Measurements from ENCODE around the gene TBL3. TPM values are rescaled to one million over a fixed set of nuclear protein-coding genes. Genes with fewer than 3 reads are reported as not detected.
"Not testable (repeated sequence)": the region's sequence is repeated elsewhere in the genome, so short reads cannot be mapped to it uniquely, and the experiment has no call there.

The TBL3 gene
- total RNA-seq, 2 donors from 2014 or later: 17.6 to 20.1 TPM

DNA sequence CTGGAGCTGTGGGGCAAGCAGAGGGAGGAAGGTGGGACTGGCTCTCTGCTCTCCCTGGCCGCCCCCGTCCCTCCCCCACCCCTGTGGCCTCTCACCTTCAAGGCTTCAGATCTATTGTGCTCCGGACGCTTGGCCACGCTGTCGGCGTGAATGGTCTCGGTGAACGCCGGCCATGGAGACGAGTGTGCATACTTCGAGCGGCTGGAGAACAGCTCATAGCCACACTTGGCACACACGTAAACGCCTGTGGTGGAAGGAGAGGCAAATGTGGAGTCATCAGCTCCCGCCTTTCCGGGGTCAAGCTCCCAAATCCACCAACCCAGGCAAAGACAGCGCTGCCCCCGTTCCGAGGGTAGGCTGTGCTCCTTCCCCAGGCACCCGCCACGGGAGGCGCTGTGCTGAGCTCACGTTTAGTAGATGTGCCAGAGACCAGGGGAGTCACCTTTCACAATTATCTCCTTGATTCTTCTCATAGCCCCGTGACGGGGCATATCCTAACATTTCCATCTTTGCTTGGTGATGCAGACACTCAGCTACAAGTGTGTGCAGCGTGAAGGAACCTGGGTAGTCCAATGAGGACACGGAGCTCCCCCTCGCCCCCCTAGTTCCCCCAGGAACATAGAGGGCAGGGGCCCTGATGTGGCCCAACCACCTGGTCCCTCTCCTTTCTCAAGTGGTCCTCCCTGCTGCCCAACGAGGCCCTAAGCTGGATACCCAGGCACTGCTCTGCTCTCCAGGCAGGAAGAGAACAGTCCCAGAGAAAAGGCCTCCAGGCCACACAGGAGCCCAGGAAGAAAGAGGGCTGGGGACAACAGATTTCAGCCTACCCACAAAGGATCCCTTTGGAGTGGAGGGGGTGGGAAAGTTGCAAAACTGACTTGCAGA, 30.4 kb upstream of the TBL3 start:
- intact Hi-C loops (cut with DNase I): no loop called here
- DNase-seq (ENCODE audit: low spot score): no peak

DNA sequence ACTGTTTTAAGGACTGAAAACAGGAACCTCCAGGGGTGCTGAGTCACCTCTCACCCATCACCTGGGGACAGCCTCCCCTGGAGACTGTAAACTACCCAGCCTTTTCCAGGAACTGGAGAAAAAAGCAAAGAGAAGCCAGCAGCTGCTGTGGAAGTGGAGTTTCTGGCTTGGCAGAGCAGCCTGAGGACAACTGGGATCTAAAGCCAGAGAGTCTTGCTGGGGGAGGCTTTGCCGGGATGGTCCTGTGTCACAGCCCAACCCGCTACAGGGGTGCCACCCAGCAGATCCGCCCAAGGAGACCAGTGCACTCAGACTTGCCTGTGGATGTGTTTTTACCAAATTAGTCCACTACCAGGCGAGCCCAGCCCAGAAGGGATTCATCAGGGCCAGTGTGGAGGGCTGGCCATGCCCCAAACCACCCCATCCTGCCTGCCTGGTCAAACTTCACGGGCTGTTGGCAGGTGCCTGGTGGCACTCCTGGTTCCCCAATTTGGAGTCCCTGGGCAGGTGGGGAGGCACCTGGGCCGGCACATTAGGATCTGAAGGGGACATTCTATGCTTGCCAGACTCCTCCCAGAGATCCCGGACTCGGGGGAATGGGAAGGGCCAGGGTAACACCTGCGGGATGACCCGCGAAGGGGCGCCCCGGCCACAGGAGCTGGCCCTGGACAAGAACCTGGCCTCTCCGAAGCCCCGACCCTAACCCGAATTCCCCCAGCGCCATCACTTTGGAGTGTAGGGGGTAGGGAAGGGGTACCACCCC, 29.6 kb upstream of the TBL3 start:
- DNase-seq (ENCODE audit: low spot score): no peak
- intact Hi-C loops (cut with DNase I): no loop called here

- DNase-seq (ENCODE audit: low spot score): peak; percentile 100
- intact Hi-C loops (cut with DNase I): no loop called here
Measured at GRCh38 chr16:1942810-1943726, 28.8 kb upstream of the TBL3 start, which contains the start of gene MSRB1. TSS of gene MSRB1 (minus strand) at chr16:1943199. CDS start at chr16:1943156, 43 bp downstream.

DNA sequence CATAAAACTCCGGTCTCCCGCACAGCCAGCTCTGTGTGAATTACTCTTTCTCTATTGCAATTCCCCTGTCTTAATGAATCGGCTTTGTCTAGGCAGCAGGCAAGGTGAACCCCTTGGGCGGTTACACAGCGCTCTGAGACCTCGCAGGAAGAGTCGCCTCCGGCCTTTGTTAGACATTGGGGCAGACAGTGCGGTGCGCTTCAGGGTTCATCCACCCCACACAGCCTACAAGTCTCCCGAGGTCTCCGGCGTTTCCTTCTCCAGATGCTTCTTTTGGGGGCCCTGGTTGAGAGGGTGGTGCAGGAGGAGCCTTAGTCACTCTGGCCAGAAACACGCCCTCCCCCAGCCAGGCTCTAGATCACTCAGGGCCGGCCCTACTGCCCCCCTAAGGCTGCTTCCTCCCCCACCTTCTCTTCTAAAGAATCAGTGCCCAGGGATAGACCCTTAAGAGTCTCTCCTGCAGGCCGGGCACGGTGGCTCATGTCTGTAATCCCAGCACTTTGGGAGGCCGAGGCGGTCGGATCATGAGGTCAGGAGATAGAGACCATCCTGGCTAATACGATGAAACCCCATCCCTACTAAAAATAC, 27.1 kb upstream of the TBL3 start:
- no peak for DNase-seq (ENCODE audit: low spot score)
- intact Hi-C loops (cut with DNase I): no loop called here

DNA sequence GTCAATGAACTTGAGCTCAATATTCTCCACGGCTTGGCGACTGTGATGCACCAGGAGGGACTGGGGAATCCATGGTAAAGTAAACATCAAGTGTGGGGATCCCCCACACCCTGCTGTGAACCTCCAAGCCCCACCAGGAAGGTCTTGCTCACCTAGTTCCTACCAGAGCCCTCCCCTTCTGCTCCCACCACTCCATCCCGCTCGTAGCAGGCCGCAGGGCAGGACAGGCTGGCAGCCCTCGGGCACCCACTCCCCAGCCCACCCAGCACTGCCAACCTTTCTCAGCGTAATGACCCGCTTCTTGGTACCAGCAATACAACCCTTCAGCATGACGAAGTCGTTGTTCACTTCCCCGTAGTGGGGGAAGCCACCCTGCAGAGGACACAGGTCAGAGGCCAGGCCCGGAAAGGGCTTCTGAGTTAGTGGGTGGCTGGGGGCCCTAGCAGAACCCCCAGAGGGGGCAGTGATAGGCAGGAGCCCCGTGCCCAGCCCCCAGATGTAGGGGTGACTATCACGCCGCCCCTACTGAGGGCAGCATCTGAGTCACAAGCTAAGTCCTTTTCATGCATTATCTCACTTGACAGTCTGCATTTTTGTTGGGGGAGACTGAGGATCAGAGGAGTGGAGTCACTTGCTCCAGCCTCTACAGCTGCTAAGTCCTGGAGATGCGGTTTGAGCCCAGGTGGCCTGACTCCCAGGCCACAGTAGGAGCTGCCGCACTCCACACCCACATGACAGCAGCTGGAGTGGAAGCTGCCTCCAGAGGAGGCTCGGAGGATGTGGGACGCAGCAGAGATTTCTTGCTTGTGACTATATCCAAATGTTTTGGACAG, 26.1 kb upstream of the TBL3 start:
- intact Hi-C loops (cut with DNase I): no loop called here
- no peak for DNase-seq (ENCODE audit: low spot score)

- no peak for DNase-seq (ENCODE audit: low spot score)
- intact Hi-C loops (cut with DNase I): no loop called here
Measured at GRCh38 chr16:1946495-1947368, 25.1 kb upstream of the TBL3 start.

DNA sequence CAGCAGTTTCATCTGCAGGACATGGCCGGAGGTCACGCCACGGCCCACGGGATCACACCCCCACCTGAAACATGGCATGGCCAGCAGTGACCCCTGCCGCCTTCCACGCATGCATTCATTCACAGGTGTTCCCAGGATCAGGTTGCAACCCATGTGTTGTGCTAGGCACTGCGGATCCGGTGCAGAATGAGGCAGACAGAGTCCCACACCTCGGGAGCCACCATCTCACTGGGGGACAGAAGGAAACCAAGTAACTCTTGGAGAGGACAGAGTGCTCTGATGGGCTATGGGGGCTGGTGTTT, 24.5 kb upstream of the TBL3 start:
- intact Hi-C loops (cut with DNase I): no loop called here
- no peak for DNase-seq (ENCODE audit: low spot score)

DNA sequence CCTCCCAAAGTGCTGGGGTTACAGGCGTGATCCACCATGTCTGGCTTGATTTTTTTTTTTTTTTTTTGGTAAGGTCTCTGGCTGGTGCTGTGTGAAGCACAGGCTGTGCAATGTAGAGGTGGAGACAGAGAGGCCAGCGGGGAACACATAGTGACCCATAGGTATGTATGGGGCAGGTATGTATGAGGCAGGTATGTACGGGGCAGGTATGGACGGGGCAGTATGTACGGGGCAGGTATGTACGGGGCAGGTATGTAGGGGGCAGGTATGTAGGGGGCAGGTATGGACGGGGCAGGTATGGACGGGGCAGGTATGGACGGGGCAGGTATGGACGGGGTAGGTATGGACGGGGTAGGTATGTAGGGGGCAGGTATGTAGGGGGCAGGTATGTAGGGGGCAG, 22.3 kb upstream of the TBL3 start:
- intact Hi-C loops (cut with DNase I): no loop called here
- DNase-seq (ENCODE audit: low spot score): no peak

GRCh38 chr16:1950047-1950446, 21.8 kb upstream of the TBL3 start:
- no peak for DNase-seq (ENCODE audit: low spot score)

DNA sequence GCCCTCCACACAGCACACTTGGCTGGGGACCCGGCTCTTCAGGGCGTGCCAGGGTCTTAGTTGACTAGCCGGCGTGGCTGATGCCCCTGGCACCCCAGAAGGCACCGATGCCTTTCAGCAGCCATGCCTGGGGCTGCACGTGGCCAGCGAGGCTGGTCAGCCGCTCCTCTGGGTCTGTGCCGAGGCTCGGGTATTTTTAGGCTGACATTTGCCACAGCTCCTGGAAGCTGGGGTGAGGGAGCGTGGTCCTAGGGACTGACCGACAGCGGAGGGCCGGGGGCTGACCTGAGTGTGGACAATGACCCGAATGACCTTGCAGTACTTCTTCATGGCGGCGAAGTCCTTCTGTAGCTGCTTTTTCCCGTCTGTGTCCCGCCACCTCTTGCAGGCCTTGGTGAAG, 21.3 kb upstream of the TBL3 start:
- intact Hi-C loops (cut with DNase I): no loop called here
- DNase-seq (ENCODE audit: low spot score): no peak

More at GRCh38 chr16:1950047-1950446, 21.8 kb upstream of the TBL3 start:
- intact Hi-C loops (cut with DNase I): no loop called here

DNA sequence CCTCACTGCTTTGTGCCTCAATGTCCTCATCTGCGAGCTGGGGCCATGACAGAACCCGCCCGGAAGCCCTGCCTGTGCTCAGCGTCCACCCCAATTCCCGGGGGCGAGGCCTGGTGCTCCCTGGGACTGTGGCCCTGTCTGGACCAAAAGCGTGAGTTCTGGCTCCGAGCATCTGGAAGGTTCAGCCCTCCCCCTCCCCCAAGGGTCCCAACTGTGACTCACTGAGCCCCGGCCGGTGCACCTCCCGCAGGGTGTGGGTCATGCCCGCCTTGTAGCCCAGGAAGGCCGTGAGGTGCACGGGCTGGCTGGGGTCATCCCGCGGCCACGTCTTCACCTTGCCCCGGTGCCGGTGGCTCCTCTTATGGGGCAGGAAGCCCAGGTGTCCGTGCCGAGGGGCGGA, 18.1 kb upstream of the TBL3 start:
- no peak for DNase-seq (ENCODE audit: low spot score)
- intact Hi-C loops (cut with DNase I): no loop called here

DNA sequence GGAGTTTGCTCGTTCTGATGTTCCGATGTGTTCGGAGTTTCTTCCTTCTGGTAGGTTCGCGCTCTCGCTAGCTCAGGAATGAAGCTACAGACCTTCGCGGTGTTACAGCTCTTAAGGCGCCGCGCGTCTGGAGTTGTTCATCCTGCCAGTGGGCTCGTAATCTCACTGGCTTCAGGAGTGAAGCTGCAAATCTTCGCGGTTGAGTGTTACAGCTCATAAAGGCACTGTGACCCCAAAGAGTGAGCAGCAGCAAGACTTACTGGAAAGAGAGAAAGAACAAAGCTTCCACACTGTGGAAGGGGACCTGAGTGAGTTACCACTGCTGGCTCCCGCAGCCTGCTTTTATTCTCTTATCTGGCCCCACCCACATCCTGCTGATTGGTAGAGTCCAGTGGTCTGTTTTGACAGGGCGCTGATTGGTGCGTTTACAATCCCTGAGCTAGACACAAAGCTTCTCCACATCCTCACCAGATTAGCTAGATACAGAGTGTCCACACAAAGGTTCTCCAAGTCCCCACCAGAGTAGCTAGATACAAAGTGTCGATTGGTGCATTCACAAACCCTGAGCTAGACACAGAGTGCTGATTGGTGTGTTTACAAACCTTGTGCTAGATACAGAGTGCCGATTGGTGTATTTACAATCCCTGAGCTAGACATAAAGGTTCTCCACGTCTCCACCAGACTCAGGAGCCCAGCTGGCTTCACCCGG, 14.3 kb upstream of the TBL3 start:
- DNase-seq (ENCODE audit: low spot score); intact Hi-C loops (cut with DNase I): not testable (repeated sequence)

GRCh38 chr16:1958143-1958491, 13.7 kb upstream of the TBL3 start:
- intact Hi-C loops (cut with DNase I): not testable (repeated sequence)

GRCh38 chr16:1958715-1959268, 13.1 kb upstream of the TBL3 start:
- DNase-seq (ENCODE audit: low spot score): no peak
- intact Hi-C loops (cut with DNase I): no loop called here

More at GRCh38 chr16:1958143-1958491, 13.7 kb upstream of the TBL3 start:
- DNase-seq (ENCODE audit: low spot score): not testable (repeated sequence)

GRCh38 chr16:1959269-1960039, 12.4 kb upstream of the TBL3 start, which contains the start of gene NDUFB10:
TSS of gene NDUFB10 (plus strand) at chr16:1959538. CDS start at chr16:1959625, 87 bp downstream.
- DNase-seq (ENCODE audit: low spot score): peak; percentile 98
- intact Hi-C loops (cut with DNase I): no loop called here
